K562 (cell line): ENCODE measurements around the gene FAM20B. TPM values are rescaled to one million over a fixed set of nuclear protein-coding genes. Genes with fewer than 3 reads are reported as not detected.

Experiments used
- CBX5 ChIP-seq: IDR thresholded peaks from 2 replicates; pipeline ENCODE4 v1.6.1; 2014; ENCODE audit warnings: low read depth, borderline replicate concordance
- CREM ChIP-seq: IDR thresholded peaks from 2 replicates; pipeline ENCODE4 v1.6.1; 2014; ENCODE audit warnings: antibody characterized with exemption, low read depth
- CXXC5 ChIP-seq: fragments of 250-450 bp; sonication (Bioruptor Pico); IDR thresholded peaks from 2 replicates; pipeline ENCODE4 v1.8.0; 2022; ENCODE audit warnings: inconsistent platforms, mild to moderate bottlenecking, moderate library complexity
- ETV1 ChIP-seq: fragments of 450-650 bp; conservative IDR thresholded peaks from 2 replicates; pipeline ENCODE4 v1.6.1; 2016; ENCODE audit warnings: missing genetic modification characterization, control low read depth, low read depth, missing compliant biosample characterization
- ILF3 ChIP-seq: fragments of 450-650 bp; IDR thresholded peaks from 2 replicates; pipeline ENCODE4 v1.6.1; 2018; ENCODE audit warnings: antibody characterized with exemption, mild to moderate bottlenecking, moderate library complexity, borderline replicate concordance
- MAZ ChIP-seq, 2 experiments: fragments of 450-650 bp in 1 of 2; sonication (generic) in 1 of 2; formaldehyde crosslinking; IDR thresholded peaks in 1 of 2; conservative IDR thresholded peaks in 1 of 2; 2 replicates each; pipeline versions ENCODE4 v1.4.0 to v1.5.0; 2020; ENCODE audit warnings: mild to moderate bottlenecking in 1 of 2, missing genetic modification reagents in 1 of 2
- NFE2 ChIP-seq: IDR thresholded peaks from 2 replicates; pipeline ENCODE4 v1.6.1; 2014; ENCODE audit warnings: antibody characterized with exemption, low read depth
- NFIC ChIP-seq: fragments of 450-650 bp; IDR thresholded peaks from 2 replicates; pipeline ENCODE4 v1.6.1; 2017; ENCODE audit warnings: mild to moderate bottlenecking, inconsistent platforms
- TARDBP ChIP-seq: fragments of 450-650 bp; IDR thresholded peaks from 2 replicates; pipeline ENCODE4 v1.6.1; 2016
- TBP ChIP-seq: optimal IDR thresholded peaks from 2 replicates; pipeline ENCODE3; 2011; ENCODE audit warnings: low read depth, low read length, improper control_type of control experiment
- ZFX ChIP-seq: sonication (generic); formaldehyde crosslinking; IDR thresholded peaks from 2 replicates; pipeline ENCODE4 v1.8.0; 2022; ENCODE audit warnings: mild to moderate bottlenecking, missing genetic modification reagents, moderate library complexity
- ZNF124 ChIP-seq: sonication (generic); formaldehyde crosslinking; IDR thresholded peaks from 2 replicates; pipeline ENCODE4 v1.8.1; 2022; ENCODE audit warnings: missing genetic modification reagents
- ZNF695 ChIP-seq: fragments of 450-650 bp; formaldehyde crosslinking; IDR thresholded peaks from 2 replicates; pipeline ENCODE4 v1.4.0; 2020; ENCODE audit warnings: mild to moderate bottlenecking, moderate library complexity
- ZNF785 ChIP-seq: fragments of 250-450 bp; sonication (Bioruptor Pico); IDR thresholded peaks from 2 replicates; pipeline ENCODE4 v1.4.0; 2020; ENCODE audit warnings: mild to moderate bottlenecking
- polyA plus RNA-seq, 8 experiments: library from polyadenylated mRNA; depleted of rRNA in 4 of 8; stranded (reverse) in 5 of 8; unstranded in 3 of 8; fragments of >200 nt; fragmentation: Nextera tagmentation in 2 of 8; fragmentation: Illumina TruSeq in 1 of 8; extraction: Ambion mirVana in 2 of 8; extraction: Trizol in 1 of 8; gene quantifications; 2 replicates each; pipeline versions ENCODE4 v1.2.1 to v1.2.3, GENCODE V29; 2011 to 2014; ENCODE audit warnings: inconsistent platforms in 1 of 8, missing spikeins in 1 of 8
- total RNA-seq, 7 experiments: library from RNA; depleted of rRNA in 6 of 7; stranded (reverse); fragments of >200 nt in 6 of 7; fragmentation: Illumina TruSeq in 2 of 7; extraction: Trizol in 2 of 7; gene quantifications; 2 replicates each; pipeline versions ENCODE4 v1.2.1 to v1.2.3, GENCODE V29; 2011 to 2021; ENCODE audit warnings: low replicate concordance in 1 of 7
- TF ChIP-seq, protein P1 (sequence below): IDR thresholded peaks from 2 replicates; pipeline ENCODE4 v1.6.1; 2014; ENCODE audit warnings: antibody characterized with exemption
- TF ChIP-seq, protein P2 (sequence below): sonication (generic); formaldehyde crosslinking; IDR thresholded peaks from 2 replicates; pipeline ENCODE4 v1.8.0; 2023; ENCODE audit warnings: missing genetic modification reagents, mild to moderate bottlenecking, borderline replicate concordance
- TF ChIP-seq, protein P3 (sequence below), 2 experiments: IDR thresholded peaks in 1 of 2; conservative IDR thresholded peaks in 1 of 2; 2 replicates each; pipeline ENCODE4 v1.6.1; 2016; ENCODE audit warnings: low read depth in 2 of 2, mild to moderate bottlenecking in 1 of 2, missing compliant biosample characterization in 1 of 2, missing genetic modification characterization in 1 of 2, moderate library complexity in 1 of 2
- TF ChIP-seq, protein P4 (sequence below): fragments of 250-450 bp; sonication (Bioruptor Pico); IDR thresholded peaks from 2 replicates; pipeline ENCODE4 v1.6.1; 2021; ENCODE audit warnings: mild to moderate bottlenecking

The FAM20B gene
- total and polyA plus RNA-seq, 9 of the 15 experiments (the other 6 are each of a cell fraction or from before 2014, with no cell fraction given), result 7.2 to 67.5 (median 42.9) TPM

DNA sequence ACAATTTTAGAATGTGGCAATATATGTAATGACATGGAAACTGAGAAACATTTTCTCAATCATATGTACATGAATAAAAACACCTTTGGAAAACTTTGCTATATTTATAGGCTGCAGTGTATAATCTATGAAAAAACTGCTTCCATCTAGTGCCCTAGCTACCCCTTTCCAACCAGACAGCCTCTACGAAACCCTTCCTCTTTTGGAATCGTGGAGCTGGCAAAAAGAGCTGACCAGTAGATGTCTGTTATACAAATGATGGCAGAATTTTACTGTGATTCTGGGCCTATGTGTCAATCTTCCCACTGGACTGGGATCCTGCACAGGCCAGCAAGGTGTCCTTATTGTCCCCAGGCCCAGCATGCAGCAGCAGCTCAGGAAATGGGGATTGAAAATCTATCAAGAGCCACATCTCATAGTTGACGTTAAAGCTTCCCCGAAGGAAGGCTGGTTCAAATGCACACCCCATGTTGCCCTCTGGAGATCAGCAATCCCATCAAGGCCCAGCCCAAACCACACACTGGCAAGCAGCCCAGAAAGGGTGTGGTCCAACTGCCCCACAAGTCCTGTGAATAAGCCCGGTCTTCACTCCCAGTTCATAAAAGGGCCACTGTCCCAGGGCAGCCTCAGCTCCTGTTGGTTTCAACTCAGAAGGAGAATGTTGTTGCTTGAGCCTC lies 8.8 kb upstream of the FAM20B start (continued):
- TF ChIP-seq MAZ (CRISPR knock-in tag; conservative IDR thresholded peaks at IDR 0.05 in 1 of 2, IDR thresholded peaks at IDR 0.05 in 1 of 2) (peak in 1 of 2 experiments; percentile 83; a peak in 2 of 4 replicates), CXXC5 (CRISPR knock-in tag) (peak; percentile 48), ETV1 (tag) (no peak), ZNF785 (CRISPR knock-in tag) (no peak), ZNF695 (no peak), NFE2 (peak; percentile 35; the same call in 1 of the 2 replicates), NFIC (peak; percentile 99), ZNF124 (no peak), TARDBP (0 out of 2 replicates have a peak, but pooled peaks have one; percentile 32), TBP (peak; percentile 61), CBX5 (no peak), ILF3 (no peak), CREM (peak; percentile 68), ZFX (CRISPR knock-in tag) (peak; percentile 47; the same call in 1 of the 2 replicates)
- TF ChIP-seq, protein P1, sequence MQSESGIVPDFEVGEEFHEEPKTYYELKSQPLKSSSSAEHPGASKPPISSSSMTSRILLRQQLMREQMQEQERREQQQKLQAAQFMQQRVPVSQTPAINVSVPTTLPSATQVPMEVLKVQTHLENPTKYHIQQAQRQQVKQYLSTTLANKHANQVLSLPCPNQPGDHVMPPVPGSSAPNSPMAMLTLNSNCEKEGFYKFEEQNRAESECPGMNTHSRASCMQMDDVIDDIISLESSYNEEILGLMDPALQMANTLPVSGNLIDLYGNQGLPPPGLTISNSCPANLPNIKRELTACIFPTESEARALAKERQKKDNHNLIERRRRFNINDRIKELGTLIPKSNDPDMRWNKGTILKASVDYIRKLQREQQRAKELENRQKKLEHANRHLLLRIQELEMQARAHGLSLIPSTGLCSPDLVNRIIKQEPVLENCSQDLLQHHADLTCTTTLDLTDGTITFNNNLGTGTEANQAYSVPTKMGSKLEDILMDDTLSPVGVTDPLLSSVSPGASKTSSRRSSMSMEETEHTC, result no peak
- TF ChIP-seq, protein P2, sequence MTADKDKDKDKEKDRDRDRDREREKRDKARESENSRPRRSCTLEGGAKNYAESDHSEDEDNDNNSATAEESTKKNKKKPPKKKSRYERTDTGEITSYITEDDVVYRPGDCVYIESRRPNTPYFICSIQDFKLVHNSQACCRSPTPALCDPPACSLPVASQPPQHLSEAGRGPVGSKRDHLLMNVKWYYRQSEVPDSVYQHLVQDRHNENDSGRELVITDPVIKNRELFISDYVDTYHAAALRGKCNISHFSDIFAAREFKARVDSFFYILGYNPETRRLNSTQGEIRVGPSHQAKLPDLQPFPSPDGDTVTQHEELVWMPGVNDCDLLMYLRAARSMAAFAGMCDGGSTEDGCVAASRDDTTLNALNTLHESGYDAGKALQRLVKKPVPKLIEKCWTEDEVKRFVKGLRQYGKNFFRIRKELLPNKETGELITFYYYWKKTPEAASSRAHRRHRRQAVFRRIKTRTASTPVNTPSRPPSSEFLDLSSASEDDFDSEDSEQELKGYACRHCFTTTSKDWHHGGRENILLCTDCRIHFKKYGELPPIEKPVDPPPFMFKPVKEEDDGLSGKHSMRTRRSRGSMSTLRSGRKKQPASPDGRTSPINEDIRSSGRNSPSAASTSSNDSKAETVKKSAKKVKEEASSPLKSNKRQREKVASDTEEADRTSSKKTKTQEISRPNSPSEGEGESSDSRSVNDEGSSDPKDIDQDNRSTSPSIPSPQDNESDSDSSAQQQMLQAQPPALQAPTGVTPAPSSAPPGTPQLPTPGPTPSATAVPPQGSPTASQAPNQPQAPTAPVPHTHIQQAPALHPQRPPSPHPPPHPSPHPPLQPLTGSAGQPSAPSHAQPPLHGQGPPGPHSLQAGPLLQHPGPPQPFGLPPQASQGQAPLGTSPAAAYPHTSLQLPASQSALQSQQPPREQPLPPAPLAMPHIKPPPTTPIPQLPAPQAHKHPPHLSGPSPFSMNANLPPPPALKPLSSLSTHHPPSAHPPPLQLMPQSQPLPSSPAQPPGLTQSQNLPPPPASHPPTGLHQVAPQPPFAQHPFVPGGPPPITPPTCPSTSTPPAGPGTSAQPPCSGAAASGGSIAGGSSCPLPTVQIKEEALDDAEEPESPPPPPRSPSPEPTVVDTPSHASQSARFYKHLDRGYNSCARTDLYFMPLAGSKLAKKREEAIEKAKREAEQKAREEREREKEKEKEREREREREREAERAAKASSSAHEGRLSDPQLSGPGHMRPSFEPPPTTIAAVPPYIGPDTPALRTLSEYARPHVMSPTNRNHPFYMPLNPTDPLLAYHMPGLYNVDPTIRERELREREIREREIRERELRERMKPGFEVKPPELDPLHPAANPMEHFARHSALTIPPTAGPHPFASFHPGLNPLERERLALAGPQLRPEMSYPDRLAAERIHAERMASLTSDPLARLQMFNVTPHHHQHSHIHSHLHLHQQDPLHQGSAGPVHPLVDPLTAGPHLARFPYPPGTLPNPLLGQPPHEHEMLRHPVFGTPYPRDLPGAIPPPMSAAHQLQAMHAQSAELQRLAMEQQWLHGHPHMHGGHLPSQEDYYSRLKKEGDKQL, result no peak
- TF ChIP-seq, protein P3, sequence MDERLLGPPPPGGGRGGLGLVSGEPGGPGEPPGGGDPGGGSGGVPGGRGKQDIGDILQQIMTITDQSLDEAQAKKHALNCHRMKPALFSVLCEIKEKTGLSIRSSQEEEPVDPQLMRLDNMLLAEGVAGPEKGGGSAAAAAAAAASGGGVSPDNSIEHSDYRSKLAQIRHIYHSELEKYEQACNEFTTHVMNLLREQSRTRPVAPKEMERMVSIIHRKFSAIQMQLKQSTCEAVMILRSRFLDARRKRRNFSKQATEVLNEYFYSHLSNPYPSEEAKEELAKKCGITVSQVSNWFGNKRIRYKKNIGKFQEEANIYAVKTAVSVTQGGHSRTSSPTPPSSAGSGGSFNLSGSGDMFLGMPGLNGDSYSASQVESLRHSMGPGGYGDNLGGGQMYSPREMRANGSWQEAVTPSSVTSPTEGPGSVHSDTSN (CRISPR knock-in tag; IDR thresholded peaks at IDR 0.05; ENCODE audit: low read depth), result no peak
- TF ChIP-seq, protein P3 (tag; conservative IDR thresholded peaks at IDR 0.05; ENCODE audit: low read depth), result peak; percentile 46; the same call in 1 of the 2 replicates
- TF ChIP-seq, protein P4, sequence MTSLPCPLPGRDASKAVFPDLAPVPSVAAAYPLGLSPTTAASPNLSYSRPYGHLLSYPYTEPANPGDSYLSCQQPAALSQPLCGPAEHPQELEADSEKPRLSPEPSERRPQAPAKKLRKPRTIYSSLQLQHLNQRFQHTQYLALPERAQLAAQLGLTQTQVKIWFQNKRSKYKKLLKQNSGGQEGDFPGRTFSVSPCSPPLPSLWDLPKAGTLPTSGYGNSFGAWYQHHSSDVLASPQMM (CRISPR knock-in tag), result no peak
